HepG2 (cell line): ENCODE measurements around the gene BFSP1. TPM values are rescaled to one million over a fixed set of nuclear protein-coding genes. Genes with fewer than 3 reads are reported as not detected.
A peak's percentile ranks its signal among the peaks of the same experiment; 100 is the strongest.

Experiments used
- CBX1 ChIP-seq: IDR thresholded peaks from one replicate; pipeline ENCODE4 v1.6.1; 2016; ENCODE audit warnings: antibody characterized with exemption, low read depth
- DNMT1 ChIP-seq: sonication (generic); formaldehyde crosslinking; IDR thresholded peaks from 2 replicates; pipeline ENCODE4 v1.5.1; 2020; ENCODE audit warnings: mild to moderate bottlenecking, missing genetic modification reagents
- FIP1L1 ChIP-seq: fragments of 200-400 bp; formaldehyde crosslinking; IDR thresholded peaks from 2 replicates; pipeline ENCODE4 v1.6.1; 2018; ENCODE audit warnings: low read depth, mild to moderate bottlenecking, low read length, moderate library complexity, borderline replicate concordance; ENCODE audit not compliant: insufficient read depth
- KIAA2018 ChIP-seq: sonication (generic); formaldehyde crosslinking; IDR thresholded peaks from 2 replicates; pipeline ENCODE4 v1.5.0; 2020; ENCODE audit warnings: mild to moderate bottlenecking, missing genetic modification reagents, borderline replicate concordance
- KLF6 ChIP-seq: IDR thresholded peaks from 2 replicates; pipeline ENCODE4 v1.8.0; 2016; ENCODE audit warnings: missing biosample characterization, missing genetic modification reagents
- MLXIP ChIP-seq: sonication (generic); formaldehyde crosslinking; IDR thresholded peaks from 2 replicates; pipeline ENCODE4 v1.9.0; 2021; ENCODE audit warnings: missing genetic modification reagents, borderline replicate concordance
- PPARG ChIP-seq: conservative IDR thresholded peaks from 2 replicates; pipeline ENCODE4 v1.6.1; 2016; ENCODE audit warnings: missing biosample characterization, missing genetic modification reagents
- ZBTB10 ChIP-seq: sonication (generic); formaldehyde crosslinking; IDR thresholded peaks from 2 replicates; pipeline ENCODE4 v1.4.0; 2020; ENCODE audit warnings: missing genetic modification reagents, borderline replicate concordance
- ZBTB20 ChIP-seq: sonication (generic); formaldehyde crosslinking; IDR thresholded peaks from 2 replicates; pipeline ENCODE4 v1.8.1; 2023; ENCODE audit warnings: missing genetic modification reagents, low read depth, mild to moderate bottlenecking, borderline replicate concordance
- ZBTB39 ChIP-seq: sonication (generic); formaldehyde crosslinking; IDR thresholded peaks from 2 replicates; pipeline ENCODE4 v1.5.0; 2020; ENCODE audit warnings: missing genetic modification reagents
- polyA plus RNA-seq, 8 experiments: library from polyadenylated mRNA; depleted of rRNA in 3 of 8; stranded (reverse) in 7 of 8; unstranded in 1 of 8; fragments of >200 nt; fragmentation: Illumina TruSeq in 4 of 8; extraction: Trizol in 4 of 8; gene quantifications; 2 replicates each; pipeline versions ENCODE4 v1.2.1 to v1.2.3, GENCODE V29; 2011 to 2016; ENCODE audit warnings: low read depth in 4 of 8, missing spikeins in 1 of 8, mixed read lengths in 1 of 8; ENCODE audit not compliant: insufficient read depth in 1 of 8
- total RNA-seq, 5 experiments: library from RNA; depleted of rRNA; stranded (reverse); fragments of >200 nt; fragmentation: Illumina TruSeq; extraction: Trizol; gene quantifications; 2 replicates each; pipeline ENCODE4 v1.2.3, GENCODE V29; 2016; ENCODE audit warnings: low read depth in 1 of 5

BFSP1 gene
- total and polyA plus RNA-seq, 2 of the 13 experiments (the other 11 are each of a cell fraction or from before 2014, with no cell fraction given), result 0.22 to 0.26 TPM

GRCh38 chr20:17569616-17570346 lies 38.6 kb upstream of the BFSP1 start, which contains the start of gene DSTN (continued):
- TF ChIP-seq ZBTB10 (CRISPR knock-in tag), result no peak
- peak; percentile 47 for TF ChIP-seq PPARG (CRISPR knock-in tag)
- peak; percentile 86; the same call in 1 of the 2 replicates for TF ChIP-seq DNMT1 (CRISPR knock-in tag)
- TF ChIP-seq CBX1, result peak; percentile 63
- no peak for TF ChIP-seq MLXIP (CRISPR knock-in tag)
- 0 out of 2 replicates have a peak, but pooled peaks have one; percentile 75 for TF ChIP-seq FIP1L1
- no peak; the same call in none of the 2 replicates for TF ChIP-seq ZBTB20
- no peak; the same call in 1 of the 2 replicates for TF ChIP-seq ZBTB39 (CRISPR knock-in tag)
- peak; percentile 64; the same call in 1 of the 2 replicates for TF ChIP-seq KIAA2018 (CRISPR knock-in tag)
- TF ChIP-seq KLF6, result peak; percentile 79; the same call in 1 of the 2 replicates
